Measurements from ENCODE around the gene FGFR2. TPM values are rescaled to one million over a fixed set of nuclear protein-coding genes. Genes with fewer than 3 reads are reported as not detected.

The FGFR2 gene
- total RNA-seq, 1 donor from 2014 or later: 4.4 TPM

DNA sequence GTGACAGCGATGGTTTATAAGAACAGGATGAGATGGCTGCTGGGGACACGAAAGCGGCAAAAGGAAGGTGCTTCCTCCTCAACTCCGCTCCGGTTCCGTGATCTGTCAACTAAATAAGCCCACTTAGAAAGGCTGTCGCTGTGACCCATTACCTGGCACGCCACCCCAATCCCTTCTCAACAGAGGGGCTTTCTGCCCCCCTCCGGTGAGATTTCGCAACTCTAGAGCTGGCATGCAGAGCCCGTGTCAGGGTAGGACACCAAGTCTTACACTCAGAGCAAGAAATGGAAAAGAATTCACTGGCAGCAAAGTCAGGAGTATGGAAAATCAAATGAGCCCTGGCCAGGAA, 66.4 kb downstream of the FGFR2 start:
- no peak overlapping the region for H3K27ac ChIP-seq
- no peaks in the 10 kb centered on the region for H3K4me1 ChIP-seq

DNA sequence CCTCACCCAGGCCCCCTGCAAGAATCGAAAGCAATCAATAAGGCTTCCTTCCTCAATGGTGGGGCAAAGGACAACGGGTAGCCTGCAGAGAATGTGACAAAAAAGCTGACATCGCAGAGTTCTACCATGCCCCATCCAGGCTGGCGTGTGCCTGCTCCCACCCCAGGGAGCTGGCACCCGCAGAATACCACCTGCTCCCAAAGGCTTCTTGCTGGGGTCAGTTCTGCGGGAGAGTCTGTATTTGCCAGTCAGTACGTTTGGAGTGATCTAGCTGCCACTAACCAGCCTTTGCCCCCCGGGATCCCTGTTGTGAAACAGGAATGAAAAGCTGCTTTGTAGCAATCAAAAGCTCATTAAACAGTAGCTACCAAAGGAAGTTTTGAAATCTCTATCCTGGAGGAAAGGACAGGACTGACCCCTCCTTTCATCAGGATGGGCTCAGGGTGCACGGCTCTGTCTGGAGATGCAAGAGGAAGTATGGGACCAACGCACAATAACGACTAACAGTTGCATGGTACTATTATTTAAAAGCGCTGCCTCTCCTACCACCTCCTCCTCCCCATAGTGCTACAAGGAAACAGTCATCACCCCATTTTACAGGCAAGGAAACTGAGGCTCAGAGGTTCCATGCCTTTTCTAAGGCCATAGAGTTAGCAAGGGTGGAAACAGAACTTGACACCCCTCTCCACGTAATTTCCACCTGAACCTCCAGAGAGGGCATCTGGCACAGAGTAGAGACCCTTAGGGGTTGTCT, 67.0 kb downstream of the FGFR2 start:
- TF ChIP-seq, protein P1, sequence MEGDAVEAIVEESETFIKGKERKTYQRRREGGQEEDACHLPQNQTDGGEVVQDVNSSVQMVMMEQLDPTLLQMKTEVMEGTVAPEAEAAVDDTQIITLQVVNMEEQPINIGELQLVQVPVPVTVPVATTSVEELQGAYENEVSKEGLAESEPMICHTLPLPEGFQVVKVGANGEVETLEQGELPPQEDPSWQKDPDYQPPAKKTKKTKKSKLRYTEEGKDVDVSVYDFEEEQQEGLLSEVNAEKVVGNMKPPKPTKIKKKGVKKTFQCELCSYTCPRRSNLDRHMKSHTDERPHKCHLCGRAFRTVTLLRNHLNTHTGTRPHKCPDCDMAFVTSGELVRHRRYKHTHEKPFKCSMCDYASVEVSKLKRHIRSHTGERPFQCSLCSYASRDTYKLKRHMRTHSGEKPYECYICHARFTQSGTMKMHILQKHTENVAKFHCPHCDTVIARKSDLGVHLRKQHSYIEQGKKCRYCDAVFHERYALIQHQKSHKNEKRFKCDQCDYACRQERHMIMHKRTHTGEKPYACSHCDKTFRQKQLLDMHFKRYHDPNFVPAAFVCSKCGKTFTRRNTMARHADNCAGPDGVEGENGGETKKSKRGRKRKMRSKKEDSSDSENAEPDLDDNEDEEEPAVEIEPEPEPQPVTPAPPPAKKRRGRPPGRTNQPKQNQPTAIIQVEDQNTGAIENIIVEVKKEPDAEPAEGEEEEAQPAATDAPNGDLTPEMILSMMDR (IDR thresholded peaks at IDR 0.05): no peak
- no peak for DNase-seq (ENCODE audit: low spot score in 2 of 2)
- no peak overlapping the region for H3K27ac ChIP-seq

More for the DNA sequence above, 66.4 kb downstream of the FGFR2 start:
- intact Hi-C loops (cut with DNase I): no loop called here
- Histone ChIP-seq H3K27me3 (no peaks in the 10 kb centered on the region), H3K4me3 (no peak overlapping the region), H3K36me3 (no peaks in the 10 kb centered on the region), H3K9me3 (no peaks in the 10 kb centered on the region)
- TF ChIP-seq, protein P1 (IDR thresholded peaks at IDR 0.05): no peak
- no peak for DNase-seq (ENCODE audit: low spot score in 2 of 2)

DNA sequence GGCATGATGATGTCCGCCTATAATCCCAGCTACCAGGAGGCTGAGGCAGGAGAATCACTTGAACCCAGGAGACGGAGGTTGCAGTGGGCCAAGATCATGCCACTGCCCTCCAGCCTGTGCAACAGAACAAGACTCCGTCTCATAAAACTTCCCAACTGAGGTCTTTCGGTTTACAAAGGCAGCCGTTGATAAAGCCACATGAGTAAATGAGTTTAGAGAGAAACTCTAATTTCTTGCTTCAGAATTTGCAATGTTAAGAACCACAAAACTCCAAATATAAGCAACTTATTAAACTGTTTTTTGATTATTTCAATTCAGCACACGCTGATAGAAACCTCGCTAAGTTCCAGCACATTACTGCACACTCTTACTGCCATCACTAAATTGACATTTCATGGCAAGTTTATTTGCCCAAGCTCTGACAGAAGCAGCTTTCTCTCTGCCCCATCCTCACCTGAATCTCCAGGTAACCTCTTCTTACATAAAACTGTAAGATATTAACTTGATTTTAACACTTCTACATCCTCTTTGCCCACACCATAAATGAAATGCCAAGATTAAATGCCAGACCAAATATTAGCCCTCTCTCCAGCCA, 67.7 kb downstream of the FGFR2 start:
- no peak for DNase-seq (ENCODE audit: low spot score in 2 of 2)
- Histone ChIP-seq H3K9me3 (no peaks in the 10 kb centered on the region), H3K27me3 (no peaks in the 10 kb centered on the region), H3K4me3 (no peak overlapping the region), H3K27ac (no peak overlapping the region), H3K36me3 (no peaks in the 10 kb centered on the region), H3K4me1 (no peaks in the 10 kb centered on the region)
- intact Hi-C loops (cut with DNase I): no loop called here
- TF ChIP-seq, protein P1 (IDR thresholded peaks at IDR 0.05): no peak

More for the DNA sequence above, 67.0 kb downstream of the FGFR2 start:
- intact Hi-C loops (cut with DNase I): no loop called here
- Histone ChIP-seq H3K36me3 (no peaks in the 10 kb centered on the region), H3K9me3 (no peaks in the 10 kb centered on the region), H3K27me3 (no peaks in the 10 kb centered on the region), H3K4me1 (no peaks in the 10 kb centered on the region), H3K4me3 (no peak overlapping the region)

DNA sequence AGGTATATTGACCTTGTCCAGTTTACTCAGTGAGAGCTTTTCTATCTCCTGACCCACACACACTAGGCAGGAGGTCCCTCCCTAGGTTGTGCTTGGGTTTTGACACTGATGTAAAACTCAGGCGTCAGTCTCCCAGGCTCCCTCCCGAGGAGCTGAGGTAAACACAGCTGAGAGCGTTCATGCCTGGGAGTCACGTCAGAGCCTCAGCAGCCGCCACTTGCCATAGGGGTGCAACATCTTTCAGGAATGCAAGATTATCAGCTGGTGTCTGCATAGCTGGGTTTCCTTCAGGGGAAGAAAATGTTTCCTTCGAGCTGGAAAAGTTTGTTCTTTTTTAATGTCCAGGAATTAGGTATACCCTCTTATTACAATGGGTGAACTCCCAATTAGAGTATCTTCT, 70.6 kb downstream of the FGFR2 start:
- DNase-seq (ENCODE audit: low spot score in 2 of 2): no peak
- Histone ChIP-seq H3K36me3 (no peaks in the 10 kb centered on the region), H3K27ac (no peak overlapping the region), H3K9me3 (no peaks in the 10 kb centered on the region), H3K27me3 (no peaks in the 10 kb centered on the region), H3K4me1 (no peaks in the 10 kb centered on the region), H3K4me3 (no peak overlapping the region)
- TF ChIP-seq, protein P1 (IDR thresholded peaks at IDR 0.05): no peak
- intact Hi-C loops (cut with DNase I): no loop called here

DNA sequence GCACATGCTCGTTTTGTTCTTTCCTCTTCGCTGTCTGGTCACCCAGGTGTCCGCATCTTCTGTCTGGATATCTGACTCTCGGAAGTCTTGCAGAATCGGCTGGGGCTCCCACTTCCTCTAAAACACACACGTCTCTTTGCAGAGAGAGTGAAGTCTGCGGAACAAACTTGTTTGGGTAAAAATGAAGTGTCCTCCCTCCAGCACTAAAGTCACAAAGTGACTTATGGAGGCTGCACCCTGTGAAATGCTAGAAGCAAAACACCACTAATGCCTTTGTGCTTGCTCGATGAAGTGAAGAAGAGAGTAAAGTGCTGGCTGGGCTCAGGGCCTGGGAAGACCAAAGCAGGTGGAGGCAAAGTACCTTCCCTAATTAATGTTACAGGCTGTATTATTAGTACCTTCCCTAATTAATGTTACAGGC, 71.4 kb downstream of the FGFR2 start:
- no peaks in the 10 kb centered on the region for H3K27me3 ChIP-seq
- DNase-seq (ENCODE audit: low spot score in 2 of 2): no peak
- H3K9me3 ChIP-seq: no peaks in the 10 kb centered on the region
- TF ChIP-seq, protein P1 (IDR thresholded peaks at IDR 0.05): no peak
- H3K4me1 ChIP-seq: no peaks in the 10 kb centered on the region
- no peak overlapping the region for H3K4me3 ChIP-seq
- H3K36me3 ChIP-seq: no peaks in the 10 kb centered on the region
- intact Hi-C loops (cut with DNase I): no loop called here
- no peak overlapping the region for H3K27ac ChIP-seq

Data from ascending aorta (tissue), 2 donors.